Astrocyte (in vitro differentiated cells and primary cell): ENCODE results near the gene SLC1A3.

ENCODE experiments used
- EZH2 ChIP-seq: IDR thresholded peaks from 2 replicates; pipeline ENCODE4 v1.6.1; 2012; ENCODE audit warnings: mild to moderate bottlenecking, low read length, inconsistent platforms; ENCODE audit not compliant: insufficient read depth
- TF ChIP-seq, protein P1 (sequence below): IDR thresholded peaks from 2 replicates; pipeline ENCODE4 v1.5.1; 2011; ENCODE audit warnings: low read depth, mild to moderate bottlenecking, inconsistent platforms, low read length, moderate library complexity; ENCODE audit not compliant: insufficient read depth

DNA sequence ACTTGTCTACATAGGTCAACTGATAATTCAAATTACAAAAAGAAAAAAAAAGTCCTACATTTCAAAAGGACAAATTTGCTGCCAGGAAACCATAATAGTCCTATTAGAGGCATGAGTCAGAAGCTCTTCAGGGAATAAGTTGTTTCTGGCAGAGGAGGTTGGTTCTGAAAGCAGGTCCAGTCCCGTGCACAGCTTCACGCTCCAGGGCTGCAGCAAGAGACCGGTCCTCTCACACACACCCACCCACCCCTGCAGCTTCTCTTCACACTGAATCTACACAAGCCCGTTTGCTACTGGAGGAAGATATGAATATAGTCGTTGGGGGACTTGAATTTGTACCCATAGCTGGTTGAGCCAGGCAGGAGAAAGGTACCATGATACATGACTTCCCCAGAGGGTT lies 36.9 kb upstream of the SLC1A3 start:
- TF ChIP-seq, protein P1, sequence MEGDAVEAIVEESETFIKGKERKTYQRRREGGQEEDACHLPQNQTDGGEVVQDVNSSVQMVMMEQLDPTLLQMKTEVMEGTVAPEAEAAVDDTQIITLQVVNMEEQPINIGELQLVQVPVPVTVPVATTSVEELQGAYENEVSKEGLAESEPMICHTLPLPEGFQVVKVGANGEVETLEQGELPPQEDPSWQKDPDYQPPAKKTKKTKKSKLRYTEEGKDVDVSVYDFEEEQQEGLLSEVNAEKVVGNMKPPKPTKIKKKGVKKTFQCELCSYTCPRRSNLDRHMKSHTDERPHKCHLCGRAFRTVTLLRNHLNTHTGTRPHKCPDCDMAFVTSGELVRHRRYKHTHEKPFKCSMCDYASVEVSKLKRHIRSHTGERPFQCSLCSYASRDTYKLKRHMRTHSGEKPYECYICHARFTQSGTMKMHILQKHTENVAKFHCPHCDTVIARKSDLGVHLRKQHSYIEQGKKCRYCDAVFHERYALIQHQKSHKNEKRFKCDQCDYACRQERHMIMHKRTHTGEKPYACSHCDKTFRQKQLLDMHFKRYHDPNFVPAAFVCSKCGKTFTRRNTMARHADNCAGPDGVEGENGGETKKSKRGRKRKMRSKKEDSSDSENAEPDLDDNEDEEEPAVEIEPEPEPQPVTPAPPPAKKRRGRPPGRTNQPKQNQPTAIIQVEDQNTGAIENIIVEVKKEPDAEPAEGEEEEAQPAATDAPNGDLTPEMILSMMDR, result no peak
- no peak for TF ChIP-seq EZH2
